Liver (tissue), 3 donors: ENCODE data around the gene ZNF358.

ENCODE experiments used
- CTCF ChIP-seq: fragments of 150-350 bp; IDR thresholded peaks from 2 replicates; pipeline ENCODE4 v1.5.1; 2017; ENCODE audit warnings: improper control_type of control experiment, low read depth, low read length; ENCODE audit not compliant: missing input control
- GABPA ChIP-seq, 2 donors: IDR thresholded peaks in 1 of 2; conservative IDR thresholded peaks in 1 of 2; 2 replicates each; pipeline ENCODE4 v1.6.1; 2016; ENCODE audit warnings: antibody characterized with exemption in 2 of 2, mild to moderate bottlenecking in 1 of 2, moderate library complexity in 1 of 2
- TAF1 ChIP-seq: conservative IDR thresholded peaks from 2 replicates; pipeline ENCODE4 v1.6.1; 2016; ENCODE audit warnings: antibody characterized with exemption, mild to moderate bottlenecking
- TF ChIP-seq, protein P1 (sequence below): IDR thresholded peaks from 2 replicates; pipeline ENCODE4 v1.6.1; 2016; ENCODE audit warnings: antibody characterized with exemption
- TF ChIP-seq, protein P2 (sequence below): IDR thresholded peaks from 2 replicates; pipeline ENCODE4 v1.6.1; 2016; ENCODE audit warnings: antibody characterized with exemption, mild to moderate bottlenecking
- donor health status: healthy.
- donor health status: healthy.

GRCh38 chr19:7522072-7522922 lies 6.4 kb downstream of the ZNF358 start, which contains the start of gene MCOLN1:
- no peak for TF ChIP-seq TAF1
- no peak for TF ChIP-seq CTCF
- TF ChIP-seq, protein P1, sequence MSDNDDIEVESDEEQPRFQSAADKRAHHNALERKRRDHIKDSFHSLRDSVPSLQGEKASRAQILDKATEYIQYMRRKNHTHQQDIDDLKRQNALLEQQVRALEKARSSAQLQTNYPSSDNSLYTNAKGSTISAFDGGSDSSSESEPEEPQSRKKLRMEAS, result no peak
- TF ChIP-seq GABPA (IDR thresholded peaks at IDR 0.05 in 1 of 2, conservative IDR thresholded peaks at IDR 0.05 in 1 of 2), result peak in 1 of 2 donors; percentile 71
- TF ChIP-seq, protein P2, sequence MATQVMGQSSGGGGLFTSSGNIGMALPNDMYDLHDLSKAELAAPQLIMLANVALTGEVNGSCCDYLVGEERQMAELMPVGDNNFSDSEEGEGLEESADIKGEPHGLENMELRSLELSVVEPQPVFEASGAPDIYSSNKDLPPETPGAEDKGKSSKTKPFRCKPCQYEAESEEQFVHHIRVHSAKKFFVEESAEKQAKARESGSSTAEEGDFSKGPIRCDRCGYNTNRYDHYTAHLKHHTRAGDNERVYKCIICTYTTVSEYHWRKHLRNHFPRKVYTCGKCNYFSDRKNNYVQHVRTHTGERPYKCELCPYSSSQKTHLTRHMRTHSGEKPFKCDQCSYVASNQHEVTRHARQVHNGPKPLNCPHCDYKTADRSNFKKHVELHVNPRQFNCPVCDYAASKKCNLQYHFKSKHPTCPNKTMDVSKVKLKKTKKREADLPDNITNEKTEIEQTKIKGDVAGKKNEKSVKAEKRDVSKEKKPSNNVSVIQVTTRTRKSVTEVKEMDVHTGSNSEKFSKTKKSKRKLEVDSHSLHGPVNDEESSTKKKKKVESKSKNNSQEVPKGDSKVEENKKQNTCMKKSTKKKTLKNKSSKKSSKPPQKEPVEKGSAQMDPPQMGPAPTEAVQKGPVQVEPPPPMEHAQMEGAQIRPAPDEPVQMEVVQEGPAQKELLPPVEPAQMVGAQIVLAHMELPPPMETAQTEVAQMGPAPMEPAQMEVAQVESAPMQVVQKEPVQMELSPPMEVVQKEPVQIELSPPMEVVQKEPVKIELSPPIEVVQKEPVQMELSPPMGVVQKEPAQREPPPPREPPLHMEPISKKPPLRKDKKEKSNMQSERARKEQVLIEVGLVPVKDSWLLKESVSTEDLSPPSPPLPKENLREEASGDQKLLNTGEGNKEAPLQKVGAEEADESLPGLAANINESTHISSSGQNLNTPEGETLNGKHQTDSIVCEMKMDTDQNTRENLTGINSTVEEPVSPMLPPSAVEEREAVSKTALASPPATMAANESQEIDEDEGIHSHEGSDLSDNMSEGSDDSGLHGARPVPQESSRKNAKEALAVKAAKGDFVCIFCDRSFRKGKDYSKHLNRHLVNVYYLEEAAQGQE, result no peak
